ENCODE data around the gene STXBP1. TPM values are rescaled to one million over a fixed set of nuclear protein-coding genes. Genes with fewer than 3 reads are reported as not detected.

STXBP1 gene
- polyA plus RNA-seq, 2 of the 4 experiments (the other 2 are of a cell fraction), result 13.3 to 22.6 TPM

DNA sequence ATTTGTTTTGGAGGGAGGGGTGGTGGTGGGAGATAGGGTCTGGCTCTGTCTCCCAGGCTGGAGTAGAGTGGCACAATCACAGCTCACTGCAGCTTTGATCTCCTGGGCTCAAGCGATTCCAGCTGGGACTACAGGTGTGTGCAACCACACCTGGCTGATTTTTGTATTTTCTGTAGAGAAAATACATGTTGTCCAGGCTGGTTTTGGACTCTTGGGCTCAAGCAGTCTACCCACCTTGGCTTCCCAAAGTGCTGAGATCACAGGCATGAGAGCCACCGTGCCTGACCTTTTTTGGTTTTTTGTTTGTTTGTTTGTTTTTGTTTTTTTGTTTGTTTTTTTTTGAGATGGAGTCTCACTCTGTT lies 15.4 kb downstream of the STXBP1 start (continued):
- TF ChIP-seq, protein P1, sequence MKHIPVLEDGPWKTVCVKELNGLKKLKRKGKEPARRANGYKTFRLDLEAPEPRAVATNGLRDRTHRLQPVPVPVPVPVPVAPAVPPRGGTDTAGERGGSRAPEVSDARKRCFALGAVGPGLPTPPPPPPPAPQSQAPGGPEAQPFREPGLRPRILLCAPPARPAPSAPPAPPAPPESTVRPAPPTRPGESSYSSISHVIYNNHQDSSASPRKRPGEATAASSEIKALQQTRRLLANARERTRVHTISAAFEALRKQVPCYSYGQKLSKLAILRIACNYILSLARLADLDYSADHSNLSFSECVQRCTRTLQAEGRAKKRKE (CRISPR knock-in tag; IDR thresholded peaks at IDR 0.05; ENCODE audit: low read depth), result no peak
- TF ChIP-seq, protein P2, sequence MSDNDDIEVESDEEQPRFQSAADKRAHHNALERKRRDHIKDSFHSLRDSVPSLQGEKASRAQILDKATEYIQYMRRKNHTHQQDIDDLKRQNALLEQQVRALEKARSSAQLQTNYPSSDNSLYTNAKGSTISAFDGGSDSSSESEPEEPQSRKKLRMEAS (IDR thresholded peaks at IDR 0.05), result no peak
- TF ChIP-seq JUN (IDR thresholded peaks at IDR 0.05), result no peak
- no peak for TF ChIP-seq HOXA7 (CRISPR knock-in tag; IDR thresholded peaks at IDR 0.05)

DNA sequence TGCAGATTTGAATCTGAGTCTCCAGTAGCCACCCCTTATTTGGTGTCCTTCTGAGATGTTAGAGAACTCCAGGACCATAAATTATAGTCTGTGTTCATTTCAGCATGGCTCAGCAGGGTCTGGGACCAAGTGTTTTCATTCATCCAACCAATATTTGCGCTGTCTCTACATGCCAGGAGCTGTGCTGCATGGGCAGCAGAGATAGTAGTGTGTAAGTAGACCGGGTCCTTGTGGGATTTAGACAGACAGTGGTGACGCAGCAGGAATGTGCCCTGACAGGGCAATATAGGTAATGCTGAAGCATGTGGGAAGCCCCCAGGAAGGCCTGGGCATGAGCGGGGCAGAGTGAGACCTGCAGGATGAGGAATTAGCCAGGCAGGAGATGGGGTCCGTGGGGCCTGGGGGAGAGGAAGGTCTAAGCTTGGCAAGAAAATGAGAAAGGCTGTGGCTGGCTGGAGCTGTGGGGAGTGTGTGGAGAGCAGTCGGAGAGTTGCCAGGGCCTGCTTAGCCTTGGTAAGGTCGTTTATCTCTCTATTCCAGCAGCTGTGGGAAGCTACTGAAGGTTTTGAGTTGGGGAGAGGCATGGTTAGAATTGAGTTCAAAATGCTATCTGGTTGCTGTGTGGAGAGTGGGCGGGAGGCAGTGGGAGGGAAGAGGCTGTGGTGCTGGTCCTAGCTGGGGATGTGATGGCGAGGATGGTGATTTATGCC lies 16.8 kb downstream of the STXBP1 start:
- ATAC-seq, result no peak

More for the DNA sequence above, 16.8 kb downstream of the STXBP1 start:
- no peak overlapping the region for H3K27ac ChIP-seq
- FAIRE-seq (no peak), DNase-seq (ENCODE audit: low read depth in 1 of 2, low spot score in 1 of 2) (no peak)
- TF ChIP-seq PHF8 (IDR thresholded peaks at IDR 0.05; ENCODE audit: borderline replicate concordance, low read depth) (no peak), HOXB5 (CRISPR knock-in tag; IDR thresholded peaks at IDR 0.05) (no peak), MAFK (IDR thresholded peaks at IDR 0.05; ENCODE audit: partially characterized antibody) (no peak), CHD2 (IDR thresholded peaks at IDR 0.05; ENCODE audit: low read length, partially characterized antibody) (no peak), KDM1A (IDR thresholded peaks at IDR 0.05; ENCODE audit: low read depth) (no peak), ZC3H11A (IDR thresholded peaks at IDR 0.05) (no peak), CBX2 (IDR thresholded peaks at IDR 0.05; ENCODE audit: borderline replicate concordance, low read depth) (no peak), RARB (CRISPR knock-in tag; IDR thresholded peaks at IDR 0.05) (no peak), ZFP36 (IDR thresholded peaks at IDR 0.05; ENCODE audit: borderline replicate concordance, partially characterized antibody) (no peak), FOSL2 (IDR thresholded peaks at IDR 0.05) (no peak), FOSL2 (CRISPR knock-in tag; IDR thresholded peaks at IDR 0.05) (no peak), TP53 (CRISPR knock-in tag; IDR thresholded peaks at IDR 0.05) (no peak), TFCP2L1 (CRISPR knock-in tag; IDR thresholded peaks at IDR 0.05) (no peak), NR3C1 (IDR thresholded peaks at IDR 0.05) (no peak)
- TF ChIP-seq, protein P1 (CRISPR knock-in tag; IDR thresholded peaks at IDR 0.05; ENCODE audit: low read depth), result no peak
- TF ChIP-seq, protein P3, sequence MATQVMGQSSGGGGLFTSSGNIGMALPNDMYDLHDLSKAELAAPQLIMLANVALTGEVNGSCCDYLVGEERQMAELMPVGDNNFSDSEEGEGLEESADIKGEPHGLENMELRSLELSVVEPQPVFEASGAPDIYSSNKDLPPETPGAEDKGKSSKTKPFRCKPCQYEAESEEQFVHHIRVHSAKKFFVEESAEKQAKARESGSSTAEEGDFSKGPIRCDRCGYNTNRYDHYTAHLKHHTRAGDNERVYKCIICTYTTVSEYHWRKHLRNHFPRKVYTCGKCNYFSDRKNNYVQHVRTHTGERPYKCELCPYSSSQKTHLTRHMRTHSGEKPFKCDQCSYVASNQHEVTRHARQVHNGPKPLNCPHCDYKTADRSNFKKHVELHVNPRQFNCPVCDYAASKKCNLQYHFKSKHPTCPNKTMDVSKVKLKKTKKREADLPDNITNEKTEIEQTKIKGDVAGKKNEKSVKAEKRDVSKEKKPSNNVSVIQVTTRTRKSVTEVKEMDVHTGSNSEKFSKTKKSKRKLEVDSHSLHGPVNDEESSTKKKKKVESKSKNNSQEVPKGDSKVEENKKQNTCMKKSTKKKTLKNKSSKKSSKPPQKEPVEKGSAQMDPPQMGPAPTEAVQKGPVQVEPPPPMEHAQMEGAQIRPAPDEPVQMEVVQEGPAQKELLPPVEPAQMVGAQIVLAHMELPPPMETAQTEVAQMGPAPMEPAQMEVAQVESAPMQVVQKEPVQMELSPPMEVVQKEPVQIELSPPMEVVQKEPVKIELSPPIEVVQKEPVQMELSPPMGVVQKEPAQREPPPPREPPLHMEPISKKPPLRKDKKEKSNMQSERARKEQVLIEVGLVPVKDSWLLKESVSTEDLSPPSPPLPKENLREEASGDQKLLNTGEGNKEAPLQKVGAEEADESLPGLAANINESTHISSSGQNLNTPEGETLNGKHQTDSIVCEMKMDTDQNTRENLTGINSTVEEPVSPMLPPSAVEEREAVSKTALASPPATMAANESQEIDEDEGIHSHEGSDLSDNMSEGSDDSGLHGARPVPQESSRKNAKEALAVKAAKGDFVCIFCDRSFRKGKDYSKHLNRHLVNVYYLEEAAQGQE (IDR thresholded peaks at IDR 0.05), result no peak
- TF ChIP-seq, protein P4, sequence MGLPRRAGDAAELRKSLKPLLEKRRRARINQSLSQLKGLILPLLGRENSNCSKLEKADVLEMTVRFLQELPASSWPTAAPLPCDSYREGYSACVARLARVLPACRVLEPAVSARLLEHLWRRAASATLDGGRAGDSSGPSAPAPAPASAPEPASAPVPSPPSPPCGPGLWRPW (IDR thresholded peaks at IDR 0.05), result no peak
- TF ChIP-seq, protein P5, sequence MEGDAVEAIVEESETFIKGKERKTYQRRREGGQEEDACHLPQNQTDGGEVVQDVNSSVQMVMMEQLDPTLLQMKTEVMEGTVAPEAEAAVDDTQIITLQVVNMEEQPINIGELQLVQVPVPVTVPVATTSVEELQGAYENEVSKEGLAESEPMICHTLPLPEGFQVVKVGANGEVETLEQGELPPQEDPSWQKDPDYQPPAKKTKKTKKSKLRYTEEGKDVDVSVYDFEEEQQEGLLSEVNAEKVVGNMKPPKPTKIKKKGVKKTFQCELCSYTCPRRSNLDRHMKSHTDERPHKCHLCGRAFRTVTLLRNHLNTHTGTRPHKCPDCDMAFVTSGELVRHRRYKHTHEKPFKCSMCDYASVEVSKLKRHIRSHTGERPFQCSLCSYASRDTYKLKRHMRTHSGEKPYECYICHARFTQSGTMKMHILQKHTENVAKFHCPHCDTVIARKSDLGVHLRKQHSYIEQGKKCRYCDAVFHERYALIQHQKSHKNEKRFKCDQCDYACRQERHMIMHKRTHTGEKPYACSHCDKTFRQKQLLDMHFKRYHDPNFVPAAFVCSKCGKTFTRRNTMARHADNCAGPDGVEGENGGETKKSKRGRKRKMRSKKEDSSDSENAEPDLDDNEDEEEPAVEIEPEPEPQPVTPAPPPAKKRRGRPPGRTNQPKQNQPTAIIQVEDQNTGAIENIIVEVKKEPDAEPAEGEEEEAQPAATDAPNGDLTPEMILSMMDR (IDR thresholded peaks at IDR 0.05), result no peak
- H3K4me1 ChIP-seq, result no peaks in the 10 kb centered on the region
- WGBS (ENCODE audit: missing lambda C conversion rate), result 82% methylated on average over 9 of the region's 9 CpGs
- no peaks in the 10 kb centered on the region for H3K9me3 ChIP-seq
- no peak overlapping the region for H3K4me3 ChIP-seq
- no peak overlapping the region for H3K4me2 ChIP-seq
- ChIA-PET POLR2A (no interaction called here), CTCF (interaction anchor here (0.6 to 1.6 kb wide), 3 partner anchors 39 to 116 kb away, joined by 3 to 4 read pairs (median 4); no protein-coding TSS in a partner anchor)
